ENCODE results near the gene S1PR5.

S1PR5 gene

DNA sequence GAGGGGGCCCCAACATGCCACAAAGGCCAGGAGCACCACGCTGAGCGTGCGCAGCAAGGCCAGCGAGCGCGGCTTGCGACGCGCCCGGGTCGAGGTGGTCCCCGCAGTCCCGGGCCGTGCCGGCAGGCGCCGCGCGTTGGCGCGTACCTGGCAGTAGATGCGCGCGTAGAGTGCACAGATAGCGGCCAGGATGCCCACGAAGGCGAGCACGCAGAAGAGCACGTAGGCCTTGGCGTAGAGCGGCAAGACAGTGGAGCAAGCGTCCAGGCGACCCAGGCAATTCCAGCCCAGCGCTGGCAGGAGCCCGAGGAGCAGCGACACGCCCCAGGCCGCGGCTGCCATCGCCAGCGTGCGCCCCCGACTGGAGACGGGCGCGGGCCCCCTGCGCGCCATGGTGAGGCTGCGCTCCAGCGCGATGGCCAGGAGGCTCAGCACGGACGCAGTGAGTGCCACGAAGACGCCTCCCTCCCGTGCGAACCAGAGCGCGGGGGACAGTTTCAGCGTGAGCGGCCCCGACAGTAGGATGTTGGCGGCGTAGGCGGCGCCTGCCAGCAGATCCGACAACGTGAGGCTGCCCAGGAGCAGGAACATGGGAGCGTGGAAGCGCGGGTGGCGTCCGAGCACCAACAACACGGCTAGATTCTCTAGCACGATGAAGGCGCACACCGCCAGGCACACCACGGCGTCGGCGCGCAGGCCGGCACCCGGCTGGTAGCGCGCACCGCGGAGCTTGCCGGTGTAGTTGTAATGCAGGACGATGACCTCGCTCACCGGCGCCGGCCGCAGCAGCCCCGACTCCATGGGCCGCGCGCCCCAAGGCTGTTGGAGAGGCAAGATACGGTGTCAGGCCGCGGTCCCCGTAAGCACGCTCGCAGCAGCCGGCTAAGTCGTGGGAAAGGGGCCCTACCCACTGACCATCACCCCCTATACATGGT lies 2.8 kb downstream of the S1PR5 start:
- DNase-seq (ENCODE audit: low spot score), result peak; percentile 85

DNA sequence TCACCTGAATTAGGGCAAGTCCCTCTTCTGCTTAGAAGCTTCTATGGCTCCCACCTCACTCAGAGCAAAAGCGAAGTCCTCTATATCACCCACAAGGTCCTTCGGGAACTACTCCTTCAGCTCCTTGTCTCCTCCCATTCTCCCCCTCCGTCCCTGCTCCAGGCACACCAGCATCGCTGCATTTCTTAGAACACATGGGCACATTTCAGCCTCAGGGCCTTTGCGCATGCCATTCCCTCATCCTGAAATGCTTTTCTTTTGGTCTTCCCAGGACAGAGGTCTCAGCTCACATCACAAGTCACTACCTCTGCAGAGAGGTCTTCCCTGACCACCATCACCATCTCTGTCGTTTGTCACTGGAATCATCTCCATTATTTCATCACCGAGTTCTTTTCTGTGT lies 4.0 kb downstream of the S1PR5 start:
- no peak for DNase-seq (ENCODE audit: low spot score)

DNA sequence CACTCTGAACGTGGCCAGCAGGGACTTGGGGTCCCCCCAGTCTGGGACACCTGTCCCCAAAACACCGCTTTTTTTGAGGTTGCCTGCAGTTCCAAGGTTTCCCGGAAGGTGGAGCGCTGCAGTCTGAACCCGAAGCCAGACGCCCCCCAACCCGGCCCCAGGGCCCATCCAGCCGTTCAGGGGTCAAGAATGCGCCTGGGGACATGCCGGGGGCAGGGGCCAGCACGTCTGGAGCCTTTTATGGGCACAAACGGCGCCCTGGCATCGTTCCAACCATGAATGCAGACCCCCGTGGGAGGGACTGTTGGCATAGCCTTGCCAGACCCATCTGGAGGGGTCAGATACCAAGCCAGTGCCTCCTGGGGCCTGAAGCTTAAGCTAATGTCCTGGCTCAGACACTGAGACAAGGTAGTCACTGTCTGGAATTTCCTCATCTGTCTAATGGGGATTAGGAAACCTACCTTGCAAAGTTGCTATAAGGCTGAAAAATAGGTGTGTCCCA lies 6.9 kb downstream of the S1PR5 start:
- DNase-seq (ENCODE audit: low spot score), result peak; percentile 75

DNA sequence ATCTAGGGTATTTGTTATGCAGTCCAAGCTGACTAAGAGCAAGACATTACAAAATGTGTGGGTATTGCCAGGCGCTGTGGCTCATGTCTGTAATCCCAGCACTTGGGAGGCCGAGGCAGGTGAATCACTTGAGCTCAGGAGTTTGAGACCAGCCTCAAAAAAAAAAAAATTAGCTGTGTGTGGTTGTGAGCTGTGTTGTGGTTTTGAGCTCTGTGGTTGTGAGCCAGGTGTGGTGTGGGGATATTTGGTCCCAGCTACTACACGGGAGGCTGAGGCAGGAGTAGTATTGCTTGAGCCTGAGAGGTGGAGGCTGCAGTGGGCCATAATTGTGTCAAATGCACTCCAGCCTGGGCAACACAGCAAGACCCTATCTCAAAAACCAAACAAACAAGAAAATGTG lies 8.5 kb downstream of the S1PR5 start:
- no peak for DNase-seq (ENCODE audit: low spot score)

DNA sequence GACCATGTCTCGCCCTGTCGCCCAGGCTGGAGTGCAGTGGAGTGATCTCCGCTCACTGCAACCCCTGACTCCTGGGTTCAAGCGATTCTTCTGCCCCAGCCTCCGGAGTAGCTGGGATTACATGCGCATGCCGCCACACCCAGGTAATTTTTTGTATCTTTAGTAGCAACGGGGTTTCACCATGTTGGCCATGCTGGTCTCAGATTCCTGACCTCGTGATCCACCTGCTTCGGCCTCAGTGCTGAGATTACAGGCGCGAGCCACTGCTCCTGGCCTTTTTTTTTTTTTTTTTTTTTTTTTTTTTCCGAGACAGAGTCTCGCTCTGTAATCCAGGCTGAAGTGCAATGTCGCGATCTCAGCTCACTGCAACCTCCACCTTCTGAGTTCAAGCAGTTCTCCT lies 9.2 kb downstream of the S1PR5 start:
- no peak for DNase-seq (ENCODE audit: low spot score)

DNA sequence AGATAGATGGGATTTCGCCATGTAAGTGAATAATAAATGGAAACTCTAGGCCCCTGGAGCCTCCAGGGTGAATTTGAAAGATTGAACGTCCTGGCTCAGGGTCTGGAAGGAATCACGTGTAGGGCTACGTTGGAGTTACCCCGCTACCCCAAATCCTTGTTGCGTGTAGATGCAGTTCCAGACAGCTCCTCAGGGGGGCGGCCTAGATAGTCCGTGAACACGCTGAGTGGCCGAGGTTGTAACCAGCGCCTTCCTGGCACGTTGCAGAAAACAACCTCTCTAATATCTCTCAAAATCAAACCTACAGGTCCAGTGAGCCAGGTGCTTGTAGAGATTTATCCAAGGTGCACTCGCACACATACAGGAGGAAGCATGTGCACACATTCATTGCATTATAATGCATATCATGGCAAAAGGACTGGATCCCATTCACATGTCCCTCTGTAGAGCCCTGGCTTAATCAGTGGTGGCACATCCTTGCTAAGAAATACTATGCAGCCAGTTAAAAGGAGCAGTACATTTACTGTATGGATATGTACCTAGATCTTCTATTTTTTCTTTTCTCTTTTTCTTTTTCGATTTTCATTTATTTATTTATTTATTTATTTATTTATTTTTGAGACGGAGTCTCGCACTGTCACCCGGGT lies 11.5 kb downstream of the S1PR5 start:
- peak; percentile 72 for DNase-seq (ENCODE audit: low spot score)

DNA sequence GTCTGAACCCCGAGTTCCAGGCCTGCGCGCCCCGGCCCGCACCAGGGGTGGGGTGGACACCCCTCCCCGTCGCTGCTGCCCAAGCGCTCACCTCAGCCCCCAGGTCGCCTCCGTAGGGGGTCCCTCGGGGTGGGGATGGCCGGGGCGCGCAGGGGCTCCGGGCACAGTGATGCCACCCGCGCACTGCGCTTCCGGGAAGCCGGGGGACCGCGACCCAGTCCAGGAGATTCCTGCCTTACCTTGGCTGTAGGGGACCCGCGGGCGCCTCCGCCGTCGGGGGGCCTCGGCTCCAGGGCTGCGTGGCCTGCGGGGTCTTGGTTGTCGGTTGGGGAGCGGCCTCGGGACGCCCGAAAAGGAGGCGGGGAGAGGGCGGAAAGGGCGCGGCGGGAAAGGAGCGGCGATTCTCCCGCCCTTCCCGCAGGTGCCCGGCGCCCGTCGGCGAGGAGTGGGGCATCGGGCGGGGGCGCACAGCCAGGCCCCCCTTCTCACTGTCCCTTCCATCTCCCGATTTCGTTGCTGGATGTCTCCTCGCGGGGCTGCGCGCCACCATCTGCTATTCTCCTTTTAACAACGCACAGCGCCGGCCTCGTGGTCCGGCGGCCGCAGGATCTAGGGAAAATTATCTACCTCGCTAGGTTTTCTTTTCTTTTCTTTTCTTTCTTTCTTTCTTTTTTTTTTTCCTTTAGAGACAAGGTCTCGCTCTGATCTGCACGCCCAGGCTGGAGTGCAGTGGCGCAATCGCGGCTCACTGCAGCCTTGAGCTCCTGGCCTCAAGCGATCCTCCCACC lies 14.1 kb downstream of the S1PR5 start, which contains the start of gene KEAP1:
Gene KEAP1 (minus strand): TSS at position 355 of the 788 bp plus-strand sequence. CDS start 3,323 bp downstream, outside the sequence.
- peak; percentile 51 for DNase-seq (ENCODE audit: low spot score)

DNA sequence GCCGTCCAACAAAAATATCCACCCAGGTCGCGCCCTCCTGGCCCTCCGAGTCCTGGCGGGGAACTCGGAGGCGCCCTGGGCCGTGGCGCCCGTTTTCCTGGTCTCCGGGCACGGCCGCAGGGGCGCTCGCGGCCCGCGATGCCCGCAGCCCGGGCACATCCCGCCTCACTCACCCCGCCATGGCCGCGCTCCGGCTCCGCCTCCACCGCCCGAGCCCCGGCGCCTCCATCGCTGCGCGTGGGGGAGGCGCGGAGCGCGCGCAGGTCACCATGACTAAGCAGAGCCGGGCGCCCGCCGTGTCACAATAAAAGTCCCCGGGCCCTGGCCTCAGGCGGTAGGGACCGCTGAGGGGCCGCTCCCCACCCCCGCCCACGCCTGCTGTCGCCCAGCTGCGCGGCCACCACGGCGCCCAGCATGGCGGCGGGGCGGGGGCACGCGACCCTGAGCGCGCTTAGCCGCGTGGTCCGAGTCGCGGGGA lies 14.7 kb downstream of the S1PR5 start:
- peak; percentile 95 for DNase-seq (ENCODE audit: low spot score)

DNA sequence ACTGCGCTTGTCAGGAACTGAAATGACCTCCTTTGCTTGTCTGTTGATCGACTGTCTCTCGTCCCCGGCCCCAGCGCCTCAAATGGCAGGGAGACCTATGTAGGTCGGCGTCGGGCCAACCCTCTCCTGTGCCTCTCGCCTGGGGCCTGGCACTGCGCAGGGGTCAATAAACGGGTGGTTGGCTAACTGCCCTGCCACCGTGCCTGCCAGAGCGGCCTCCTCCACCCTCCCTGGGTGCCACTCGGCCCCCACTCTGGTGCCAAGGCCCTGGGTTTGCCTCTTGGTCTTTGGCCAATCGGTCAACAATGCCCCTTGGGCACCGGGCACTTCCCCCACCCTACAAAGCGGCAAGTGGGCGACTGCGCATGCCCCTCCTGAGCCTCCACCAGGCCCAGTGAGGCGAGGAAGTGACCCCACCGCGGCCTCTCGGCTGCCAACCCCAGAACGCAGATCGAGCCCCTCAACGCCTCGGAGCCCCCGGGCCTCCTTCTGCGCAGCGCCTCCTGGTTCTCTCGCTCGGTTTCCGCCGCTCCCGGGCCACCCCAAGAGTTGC lies 15.2 kb downstream of the S1PR5 start:
- DNase-seq (ENCODE audit: low spot score), result peak; percentile 71

DNA sequence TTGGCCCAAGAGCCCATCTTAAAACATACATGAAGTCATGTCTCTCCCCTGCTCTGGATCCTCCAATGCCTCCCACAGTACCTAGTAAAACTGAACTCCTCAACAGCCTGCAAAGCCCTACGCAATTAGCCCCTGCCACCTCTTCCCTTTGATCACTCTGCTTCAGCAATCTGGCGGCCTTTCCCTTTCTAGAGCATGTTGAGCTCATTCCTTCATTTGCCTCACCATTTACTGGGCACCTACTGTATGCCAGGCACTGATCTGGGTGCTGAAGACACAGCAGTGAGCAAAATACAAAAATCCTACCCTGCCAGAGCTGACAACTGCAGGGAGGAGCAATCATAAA lies 17.0 kb downstream of the S1PR5 start:
- no peak for DNase-seq (ENCODE audit: low spot score)

DNA sequence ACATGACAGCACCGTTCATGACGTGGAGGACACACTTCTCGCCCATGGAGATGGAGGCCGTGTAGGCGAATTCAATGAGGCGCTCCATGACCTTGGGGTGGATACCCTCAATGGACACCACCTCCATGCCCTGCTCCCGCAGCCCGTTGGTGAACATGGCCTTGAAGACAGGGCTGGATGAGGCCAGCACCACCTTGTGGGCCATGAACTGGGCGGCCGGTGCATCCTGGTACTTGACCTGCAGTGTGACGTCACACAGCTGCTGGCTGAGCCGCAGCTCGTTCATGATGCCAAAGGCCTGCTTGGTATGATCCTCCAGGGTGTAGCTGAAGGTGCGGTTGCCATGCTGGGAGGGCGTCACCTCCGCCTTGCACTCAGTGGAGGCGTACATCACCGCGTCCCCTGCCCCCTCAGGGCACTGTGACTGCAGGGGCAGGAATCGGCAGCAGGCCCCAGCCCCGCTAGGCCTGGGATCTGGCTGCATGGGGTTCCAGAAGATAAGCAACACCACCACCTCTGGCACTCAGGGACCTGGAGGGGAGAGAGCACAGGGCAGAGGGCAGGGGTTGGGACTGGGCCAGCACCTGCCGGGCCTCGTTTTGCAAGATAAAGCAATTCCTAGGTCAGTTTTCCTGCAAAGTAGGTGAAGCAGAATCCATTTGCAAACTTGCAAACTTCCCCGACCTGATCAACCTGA lies 17.5 kb downstream of the S1PR5 start:
- peak; percentile 58 for DNase-seq (ENCODE audit: low spot score)

DNA sequence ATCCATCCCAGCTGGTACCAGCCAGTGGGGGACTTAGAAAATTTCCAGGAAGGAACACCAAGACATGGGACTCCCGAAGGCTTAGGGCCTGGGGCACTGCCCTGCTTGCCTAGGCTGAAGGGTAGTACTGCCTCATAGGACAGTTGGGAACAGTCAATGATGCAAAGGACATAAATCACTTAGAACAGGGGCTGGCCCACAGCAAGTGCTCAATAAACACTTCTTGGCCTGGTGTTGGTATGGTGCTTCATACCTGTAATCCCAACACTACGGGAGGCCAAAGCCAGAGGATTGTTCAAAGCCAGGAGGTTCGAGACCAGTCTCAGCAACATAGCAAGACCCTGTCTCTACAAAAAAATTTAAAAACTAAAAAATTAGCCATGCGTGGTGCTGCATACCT lies 19.9 kb downstream of the S1PR5 start:
- DNase-seq (ENCODE audit: low spot score), result no peak

DNA sequence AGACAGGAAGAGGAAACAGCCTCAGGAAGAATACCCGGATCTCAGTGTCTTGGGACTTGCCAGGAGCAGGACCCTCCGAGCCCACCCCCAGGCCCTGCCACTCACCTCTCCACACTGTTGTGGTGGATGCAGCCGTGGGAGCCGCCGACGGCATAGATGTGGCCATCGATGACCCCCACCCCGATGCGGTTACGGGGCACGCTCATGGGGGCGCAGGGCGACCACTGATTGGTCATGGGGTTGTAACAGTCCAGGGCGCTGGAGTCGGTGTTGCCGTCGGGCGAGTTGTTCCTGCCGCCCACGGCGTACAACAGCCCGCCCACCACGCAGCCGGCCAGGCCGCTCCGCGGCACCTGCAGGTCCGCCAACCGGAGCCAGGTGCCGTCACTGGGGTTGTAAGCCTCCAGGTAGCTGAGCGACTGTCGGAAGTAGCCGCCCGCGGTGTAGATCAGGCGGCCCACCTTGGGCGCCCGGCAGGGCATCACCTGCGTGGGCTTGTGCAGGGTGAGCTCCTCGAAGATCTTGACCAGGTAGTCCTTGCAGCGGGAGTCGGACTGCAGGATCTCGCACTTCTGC lies 25.7 kb downstream of the S1PR5 start:
- DNase-seq (ENCODE audit: low spot score), result no peak

DNA sequence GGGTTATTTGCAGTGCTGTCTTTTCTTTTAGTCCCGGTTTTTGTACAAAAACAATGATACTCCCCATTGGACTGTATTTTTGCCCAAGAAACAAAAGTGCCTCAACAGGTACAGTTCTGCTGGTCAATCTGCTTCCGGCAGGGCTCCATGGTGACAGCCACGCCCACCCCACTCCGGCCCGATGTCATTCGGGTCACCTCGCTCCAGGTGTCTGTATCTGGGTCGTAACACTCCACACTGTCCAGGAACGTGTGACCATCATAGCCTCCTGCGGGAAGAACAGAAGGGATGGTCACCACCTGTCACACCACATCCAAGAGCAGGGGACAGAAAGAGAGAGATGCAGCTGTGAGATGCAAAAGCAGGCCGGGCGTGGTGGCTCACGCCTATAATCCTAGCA lies 30.7 kb downstream of the S1PR5 start:
- DNase-seq (ENCODE audit: low spot score), result no peak

DNA sequence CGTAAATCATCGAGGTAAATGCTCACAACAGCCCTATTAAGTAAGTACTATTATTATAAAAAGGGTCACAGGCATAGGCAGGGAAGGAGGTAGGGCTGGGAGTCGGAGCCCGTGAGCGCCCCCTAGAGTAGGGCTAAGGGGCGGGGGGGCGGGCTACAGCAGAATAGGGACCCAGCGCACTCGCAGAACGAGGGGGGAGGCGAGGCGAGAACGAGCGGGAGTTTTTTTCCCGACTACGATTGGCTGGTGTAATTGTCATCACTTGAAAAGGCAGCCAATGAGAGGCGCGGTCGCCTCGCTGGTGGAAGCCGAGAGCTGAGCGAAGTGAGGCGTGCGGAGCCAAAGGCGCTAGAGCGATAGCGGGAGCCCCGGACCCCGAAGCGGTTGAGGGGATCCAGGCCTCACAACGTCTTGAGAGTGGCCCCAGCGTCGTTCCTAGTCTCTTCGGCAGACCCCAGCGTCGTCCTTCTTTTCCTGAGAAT lies 38.3 kb downstream of the S1PR5 start:
- DNase-seq (ENCODE audit: low spot score), result peak; percentile 90

DNA sequence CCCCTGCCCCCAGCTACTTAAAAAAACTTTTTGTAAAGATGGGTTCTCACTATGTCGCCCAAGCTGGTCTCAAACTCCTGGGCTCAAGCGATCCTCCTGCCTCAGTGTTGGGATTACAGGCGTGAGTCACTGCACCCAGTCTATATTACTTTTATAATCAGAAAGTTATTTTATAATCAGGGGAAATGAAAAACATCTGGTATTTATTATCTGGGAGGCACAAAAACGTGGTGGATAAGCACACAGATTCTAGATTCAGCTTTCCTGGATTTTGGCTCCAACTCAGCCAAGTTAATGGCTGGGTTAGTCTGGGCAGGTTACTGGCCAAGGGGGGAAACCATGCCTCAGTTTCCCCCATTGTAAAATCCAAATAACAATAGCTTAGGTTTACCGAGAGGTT lies 38.8 kb downstream of the S1PR5 start:
- no peak for DNase-seq (ENCODE audit: low spot score)

DNA sequence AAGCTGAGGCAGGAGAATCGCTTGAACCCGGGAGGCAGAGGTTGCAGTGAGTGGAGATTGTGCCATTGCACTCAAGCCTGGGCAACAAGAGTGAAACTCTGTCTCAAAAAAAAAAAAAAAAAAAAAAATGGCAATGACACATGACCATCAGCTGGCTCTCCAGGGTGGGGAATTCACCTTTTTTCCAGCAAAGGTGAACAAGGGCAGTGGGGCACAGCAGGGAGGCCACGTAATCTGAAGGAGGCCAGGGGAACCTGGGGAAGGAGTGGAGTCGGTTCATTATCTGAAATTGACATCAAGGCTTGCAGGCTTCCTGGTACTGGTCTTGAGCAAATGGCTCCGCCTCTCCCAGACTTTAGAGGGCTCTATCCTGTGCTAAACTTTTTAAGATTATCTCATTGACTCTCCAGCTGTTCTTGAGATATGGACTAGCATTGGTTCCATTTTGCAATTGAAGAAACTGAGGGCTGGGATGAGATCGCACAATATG lies 42.2 kb downstream of the S1PR5 start:
- no peak for DNase-seq (ENCODE audit: low spot score)

DNA sequence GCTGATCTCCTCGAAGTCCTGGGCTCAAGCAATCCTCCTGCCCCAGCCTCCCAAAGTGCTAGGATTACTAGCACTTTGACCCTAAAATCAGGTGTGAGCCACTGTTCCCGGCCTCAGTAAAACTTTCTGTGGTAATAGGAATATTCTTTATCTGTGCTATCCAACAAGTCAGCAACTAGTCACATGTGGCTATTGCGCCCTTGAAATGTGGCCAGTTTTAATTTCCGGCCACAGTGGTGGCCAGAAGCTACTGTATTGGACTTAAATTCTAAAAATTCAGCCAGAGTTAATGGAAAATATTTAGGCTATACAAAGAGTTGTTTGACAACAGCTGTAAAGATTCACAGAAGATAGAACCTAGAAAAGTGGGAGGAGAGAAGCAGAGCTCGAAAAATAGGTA lies 44.1 kb downstream of the S1PR5 start:
- DNase-seq (ENCODE audit: low spot score), result no peak

DNA sequence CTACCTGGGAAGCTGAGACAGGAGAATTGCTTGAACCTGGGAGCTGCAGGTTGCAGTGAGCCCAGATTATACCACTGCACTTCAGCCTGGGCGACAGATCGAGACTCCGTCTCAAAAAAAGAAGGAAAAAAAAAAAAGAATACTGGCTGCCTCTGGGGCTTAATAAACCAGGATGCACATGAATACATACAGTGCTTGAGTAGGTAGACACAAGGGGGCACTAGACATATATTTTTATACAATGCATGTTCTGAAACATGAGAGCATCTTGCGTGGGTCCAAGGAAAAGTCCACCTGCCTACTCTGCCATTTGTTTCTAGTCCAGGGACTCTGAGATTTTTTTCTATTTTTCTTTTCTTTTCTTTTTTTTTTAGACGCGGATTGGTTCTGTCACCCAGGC lies 45.3 kb downstream of the S1PR5 start:
- no peak for DNase-seq (ENCODE audit: low spot score)

DNA sequence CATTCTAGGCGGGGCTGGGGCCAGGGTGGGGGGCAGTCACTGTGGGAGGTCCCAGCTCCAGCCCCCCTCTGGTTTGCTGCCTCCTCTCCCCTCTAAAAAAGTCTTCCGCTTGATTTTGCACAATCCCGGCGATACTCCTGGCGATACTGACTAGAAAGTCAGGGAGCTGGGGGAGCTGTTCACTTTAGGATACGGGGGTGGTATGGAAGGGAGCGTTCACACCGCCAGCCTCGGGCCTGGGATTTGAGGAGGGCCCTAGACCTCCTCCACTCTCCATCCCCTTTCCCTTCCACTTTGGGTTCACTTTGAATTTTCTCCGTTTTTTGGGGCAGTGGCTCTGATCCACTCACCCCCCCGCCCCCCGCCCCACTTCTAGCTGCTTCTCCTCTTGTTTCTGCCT lies 49.1 kb downstream of the S1PR5 start:
- DNase-seq (ENCODE audit: low spot score), result no peak
